Prostate gland (tissue), 2 donors: ENCODE data around the gene MAGI2.

Source experiments
- POLR2A ChIP-seq: fragments of 450-650 bp; IDR thresholded peaks from one replicate; pipeline ENCODE4 v1.6.1; 2016; ENCODE audit warnings: antibody characterized with exemption, mild to moderate bottlenecking
- POLR2AphosphoS5 ChIP-seq: sonication (generic); formaldehyde crosslinking; IDR thresholded peaks from one replicate; pipeline ENCODE4 v1.6.1; 2017; ENCODE audit warnings: antibody characterized with exemption
- TF ChIP-seq, protein P1 (sequence below), 4 experiments: fragments of 200-600 bp in 2 of 4; fragments of 450-650 bp in 2 of 4; sonication (generic) in 2 of 4; IDR thresholded peaks; 1 replicate in 3 of 4; 2 replicates in 1 of 4; pipeline ENCODE4 v1.5.1; 2016 to 2019; ENCODE audit warnings: antibody characterized with exemption in 4 of 4, mild to moderate bottlenecking in 2 of 4, moderate library complexity in 2 of 4

DNA sequence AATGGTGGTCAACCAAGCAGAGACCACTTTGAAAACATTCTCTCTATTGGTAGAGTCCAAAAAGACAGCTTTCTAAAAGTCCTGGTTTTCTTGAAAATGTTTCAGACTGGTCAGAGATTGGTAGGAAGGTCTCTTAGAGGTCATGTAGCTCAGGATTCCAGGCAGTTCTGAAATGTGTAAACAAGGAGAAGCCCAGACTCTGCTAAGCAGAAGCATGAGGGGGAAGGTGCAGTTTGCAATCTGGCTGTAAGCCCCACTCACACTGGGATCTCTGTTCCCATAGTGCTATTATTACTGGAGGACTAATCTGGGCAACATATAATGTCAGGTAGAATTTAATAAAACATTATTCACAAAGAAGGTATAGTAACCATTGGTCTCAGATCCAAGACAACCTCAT is 101.1 kb downstream of the MAGI2 start:
- TF ChIP-seq, protein P1, sequence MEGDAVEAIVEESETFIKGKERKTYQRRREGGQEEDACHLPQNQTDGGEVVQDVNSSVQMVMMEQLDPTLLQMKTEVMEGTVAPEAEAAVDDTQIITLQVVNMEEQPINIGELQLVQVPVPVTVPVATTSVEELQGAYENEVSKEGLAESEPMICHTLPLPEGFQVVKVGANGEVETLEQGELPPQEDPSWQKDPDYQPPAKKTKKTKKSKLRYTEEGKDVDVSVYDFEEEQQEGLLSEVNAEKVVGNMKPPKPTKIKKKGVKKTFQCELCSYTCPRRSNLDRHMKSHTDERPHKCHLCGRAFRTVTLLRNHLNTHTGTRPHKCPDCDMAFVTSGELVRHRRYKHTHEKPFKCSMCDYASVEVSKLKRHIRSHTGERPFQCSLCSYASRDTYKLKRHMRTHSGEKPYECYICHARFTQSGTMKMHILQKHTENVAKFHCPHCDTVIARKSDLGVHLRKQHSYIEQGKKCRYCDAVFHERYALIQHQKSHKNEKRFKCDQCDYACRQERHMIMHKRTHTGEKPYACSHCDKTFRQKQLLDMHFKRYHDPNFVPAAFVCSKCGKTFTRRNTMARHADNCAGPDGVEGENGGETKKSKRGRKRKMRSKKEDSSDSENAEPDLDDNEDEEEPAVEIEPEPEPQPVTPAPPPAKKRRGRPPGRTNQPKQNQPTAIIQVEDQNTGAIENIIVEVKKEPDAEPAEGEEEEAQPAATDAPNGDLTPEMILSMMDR (IDR thresholded peaks at IDR 0.05), result no peak
- TF ChIP-seq POLR2AphosphoS5 (no peak), POLR2A (no peak)
